Umbilical cord (tissue), 2 donors: ENCODE data around the gene HPSE. TPM values are rescaled to one million over a fixed set of nuclear protein-coding genes. Genes with fewer than 3 reads are reported as not detected.

Experiments used
- DNase-seq: peaks from one replicate; pipeline ENCODE4 v3.0.0-alpha.2; 2015; ENCODE audit warnings: low spot score
- total RNA-seq: library from RNA; depleted of rRNA; stranded (reverse); fragments of >200 nt; gene quantifications from one replicate; pipeline ENCODE4 v1.2.3, GENCODE V29; 2014; ENCODE audit warnings: low replicate concordance; ENCODE audit not compliant: insufficient read depth

HPSE gene
- 2.9 TPM for total RNA-seq

DNA sequence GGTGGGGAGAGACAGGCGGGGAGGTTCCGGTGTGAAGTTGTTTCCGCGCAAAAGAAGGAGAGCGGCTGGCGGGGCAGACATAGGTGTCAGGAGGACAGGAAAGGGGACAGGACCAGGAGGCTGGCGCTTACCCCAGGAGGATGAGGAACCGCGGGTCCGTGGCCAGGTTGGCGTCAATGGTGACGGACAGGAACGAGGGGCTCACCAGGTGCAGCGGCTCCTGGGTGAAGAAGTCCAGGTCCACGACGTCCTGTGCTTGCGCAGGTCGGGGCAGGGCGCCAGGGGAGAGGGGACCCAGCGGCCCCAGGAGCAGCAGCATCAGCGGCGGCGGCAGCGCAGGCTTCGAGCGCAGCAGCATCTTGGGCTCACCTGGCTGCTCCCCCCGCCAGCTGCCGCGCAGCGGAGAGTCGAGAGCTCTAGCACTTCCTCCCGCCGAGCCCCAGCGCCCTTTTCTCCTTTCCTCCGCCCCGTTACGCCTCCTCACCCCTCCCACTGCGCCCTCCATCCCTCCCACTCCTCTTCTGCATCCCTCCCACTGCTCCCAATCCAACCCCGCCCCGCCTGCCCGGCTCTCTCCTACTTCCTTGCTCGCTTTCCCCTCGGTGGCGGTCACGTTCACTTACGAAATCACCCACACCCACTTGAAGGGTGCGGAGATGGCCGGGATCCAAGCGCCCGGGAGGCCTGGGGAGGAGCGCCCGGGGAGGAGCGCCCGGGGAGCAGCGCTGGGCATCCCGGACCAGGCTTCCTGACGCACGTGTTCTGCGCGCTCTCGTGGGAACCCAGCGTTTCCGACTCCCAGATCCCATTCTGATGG, at the start of gene HPSE:
TSS of gene HPSE (minus strand) at position 424 of the 817 bp plus-strand sequence. CDS start at position 358, 66 bp downstream.
- peak; percentile 84 for DNase-seq

DNA sequence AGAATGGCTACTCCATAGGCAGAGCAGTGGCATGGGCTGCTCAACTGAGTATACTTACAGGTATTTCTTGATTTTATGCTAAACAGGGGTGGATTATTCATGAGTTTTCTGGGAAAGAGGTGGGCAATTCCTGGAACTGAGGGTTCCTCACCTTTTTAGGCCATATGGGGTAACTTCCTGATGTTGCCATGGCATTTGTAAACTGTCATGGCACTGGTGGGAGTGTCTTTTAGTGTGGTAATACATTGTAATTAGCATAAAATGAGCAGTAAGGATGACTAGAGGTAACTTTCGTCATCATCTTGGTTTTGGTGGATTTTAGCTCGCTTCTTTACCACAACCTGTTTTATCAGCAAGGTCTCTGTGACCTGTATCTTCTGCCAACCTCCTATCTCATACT, 48.2 kb upstream of the HPSE start:
- DNase-seq: no peak

DNA sequence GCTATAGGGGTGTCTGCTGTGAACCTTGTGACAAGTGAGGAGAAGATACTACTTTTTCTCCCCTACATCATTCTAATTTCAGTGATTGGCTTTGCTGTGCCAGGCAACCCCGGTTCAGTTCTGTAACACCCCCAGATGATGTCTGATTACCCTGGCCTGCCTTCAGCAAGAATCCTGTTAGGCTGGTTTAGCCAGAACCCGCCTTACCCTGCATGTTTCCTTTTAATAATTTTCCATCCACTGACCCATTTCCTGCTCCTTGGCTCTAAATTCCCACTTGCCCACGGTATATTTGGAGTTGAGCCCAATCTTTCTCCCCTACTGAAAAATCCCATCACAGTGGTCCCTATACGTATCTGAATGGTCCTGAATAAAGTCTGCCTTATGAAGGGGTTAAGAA, 46.5 kb upstream of the HPSE start:
- DNase-seq: no peak

GRCh38 chr4:83378419-83378818, 43.8 kb upstream of the HPSE start:
- no peak for DNase-seq

DNA sequence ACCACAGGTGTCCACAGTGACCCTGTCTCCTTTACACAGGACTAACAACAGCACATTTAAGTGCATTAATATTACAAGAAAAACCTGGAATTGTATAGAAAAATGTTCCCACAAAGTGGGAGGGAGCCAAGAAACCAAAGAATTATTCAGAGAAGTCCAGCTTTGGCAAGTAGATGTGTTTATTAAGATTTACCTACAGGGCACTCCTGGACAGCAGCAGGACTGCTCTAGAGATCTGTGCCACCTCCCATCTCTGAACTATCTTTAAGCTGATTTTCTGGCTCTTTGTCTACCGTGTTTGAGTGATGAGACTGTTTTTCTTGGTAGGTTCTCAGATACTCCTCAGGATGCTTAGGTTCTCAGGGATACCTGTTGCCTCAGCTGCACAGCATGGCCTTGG, 38.3 kb upstream of the HPSE start:
- no peak for DNase-seq

DNA sequence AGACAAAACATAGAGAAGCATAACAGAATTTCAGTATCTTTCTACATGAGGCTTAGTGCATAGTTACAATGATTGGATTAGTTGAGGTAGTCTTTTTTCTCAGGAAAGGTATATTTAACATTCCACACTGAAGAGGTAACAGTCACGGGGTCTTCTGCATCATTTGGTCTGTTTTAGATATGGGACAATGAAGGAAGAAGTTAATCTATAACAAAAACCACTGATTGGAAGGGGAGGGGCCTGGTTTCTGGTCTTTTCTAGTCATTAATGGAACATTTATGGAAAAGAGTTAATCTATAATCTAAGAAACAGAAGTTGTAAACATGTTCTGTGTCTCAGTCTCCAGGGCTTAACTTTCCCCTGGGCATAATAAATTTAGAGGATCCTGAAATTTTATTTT, 37.3 kb upstream of the HPSE start:
- no peak for DNase-seq

DNA sequence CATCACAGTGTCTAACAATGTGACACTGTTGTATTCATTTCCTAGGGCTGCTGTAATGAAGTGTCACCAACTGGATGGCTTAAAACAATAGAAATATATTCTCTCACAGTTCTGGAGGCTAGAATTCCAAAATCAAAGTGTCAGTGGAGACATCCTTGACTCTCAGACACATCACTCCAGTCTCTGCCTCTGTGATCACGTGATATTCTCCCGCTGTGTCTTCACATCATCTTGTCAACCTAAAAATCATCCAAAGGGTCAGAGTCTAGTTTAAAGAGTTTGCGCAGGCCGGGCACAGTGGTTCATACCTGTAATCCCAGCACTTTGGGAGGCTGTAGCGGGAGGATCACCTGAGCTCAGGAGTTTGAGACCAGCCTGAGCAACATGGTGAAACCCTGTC, 36.6 kb upstream of the HPSE start:
- DNase-seq: no peak

DNA sequence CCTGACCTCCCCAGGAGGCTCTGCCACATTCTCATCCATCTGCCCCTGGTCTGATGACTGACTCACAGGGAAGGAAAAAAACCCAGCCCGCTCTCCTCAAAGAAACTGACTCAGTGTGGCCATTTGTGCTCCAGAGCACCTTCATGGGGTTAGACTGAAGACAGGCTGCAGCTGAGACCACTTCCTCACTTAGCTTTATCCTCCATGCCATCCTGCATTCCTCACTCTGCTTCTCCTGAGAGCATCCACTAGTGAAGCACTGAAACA, 35.9 kb upstream of the HPSE start:
- DNase-seq: no peak

DNA sequence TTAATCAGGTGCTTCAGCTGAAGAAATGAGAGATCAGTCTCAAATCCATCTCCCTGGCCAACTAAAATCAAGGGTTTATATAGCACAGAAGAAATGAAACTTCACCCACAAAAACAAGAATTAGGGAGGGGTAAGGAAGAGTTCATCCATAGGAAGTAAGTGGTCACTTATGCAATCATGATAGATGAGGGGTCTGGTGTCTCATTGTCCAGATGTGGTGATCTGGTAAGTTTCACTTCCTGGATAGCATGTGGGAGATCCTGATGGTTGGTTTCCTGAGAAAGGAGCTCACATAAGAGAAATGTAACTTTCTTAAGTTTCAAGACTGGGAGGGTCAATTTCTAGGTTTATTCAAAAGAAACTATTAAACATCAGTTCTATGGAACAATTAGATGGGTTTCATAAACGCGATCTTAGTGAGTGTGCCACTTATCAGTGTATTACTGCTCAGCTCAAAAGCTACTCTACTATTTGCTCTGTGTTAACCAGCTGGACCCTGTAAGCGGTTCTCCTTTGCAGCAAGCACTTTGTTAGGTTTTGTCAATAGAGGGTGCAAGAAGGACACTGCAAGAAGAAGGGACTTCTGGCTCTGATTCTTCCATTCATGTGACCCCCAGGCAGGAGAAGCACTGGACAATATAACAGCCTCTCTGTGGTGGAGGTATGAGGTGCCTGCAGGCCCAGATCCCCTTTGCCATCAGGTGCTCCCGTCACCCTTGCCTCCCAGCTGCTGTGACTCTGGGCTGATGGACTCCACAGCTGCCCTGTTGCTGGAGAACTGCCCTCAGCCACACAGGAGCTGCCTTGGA, 35.4 kb upstream of the HPSE start:
- peak; percentile 35 for DNase-seq

- peak; percentile 24 for DNase-seq
These were observed 29.7 kb upstream of the HPSE start for GRCh38 chr4:83364312-83364711.

DNA sequence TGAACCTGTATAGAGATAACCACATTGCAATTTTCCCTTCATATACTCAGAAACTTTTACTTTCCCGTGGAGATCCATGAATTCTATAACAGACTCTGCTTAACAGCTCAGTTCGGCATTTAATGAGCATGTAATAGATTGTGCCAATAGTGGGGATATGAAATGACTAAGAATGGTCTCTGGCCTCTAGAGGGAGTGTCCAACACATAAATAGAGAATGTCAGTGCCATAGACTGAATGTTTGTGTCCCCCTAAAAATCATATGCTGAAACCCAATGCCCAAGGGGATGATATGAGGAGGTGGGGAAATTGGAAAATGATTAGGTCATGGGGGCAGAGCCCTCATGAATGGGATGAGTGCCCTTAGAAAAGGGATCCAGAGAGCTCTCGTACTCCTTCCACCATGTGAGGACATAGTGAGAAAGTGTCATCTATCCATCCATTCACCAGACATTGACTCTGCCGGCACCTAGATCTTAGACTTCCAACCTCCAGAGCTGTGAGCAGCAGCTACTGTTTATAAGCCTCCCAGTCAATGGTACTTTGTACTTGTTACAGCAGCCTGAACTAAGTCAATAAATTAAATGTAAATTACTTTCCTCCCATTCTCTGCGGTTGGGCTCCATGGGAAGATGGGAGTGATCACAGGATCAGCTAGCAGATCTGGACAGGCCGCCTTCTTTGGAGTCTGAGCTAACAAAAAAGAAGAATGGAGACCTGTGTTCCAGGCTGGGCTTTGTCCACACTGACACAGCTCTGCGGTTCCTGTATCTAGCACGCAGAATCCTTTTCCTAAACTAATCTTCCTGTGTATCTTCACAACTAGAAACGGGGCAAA, 28.1 kb upstream of the HPSE start:
- peak; percentile 14 for DNase-seq

GRCh38 chr4:83361416-83362103, 26.9 kb upstream of the HPSE start:
- no peak for DNase-seq

DNA sequence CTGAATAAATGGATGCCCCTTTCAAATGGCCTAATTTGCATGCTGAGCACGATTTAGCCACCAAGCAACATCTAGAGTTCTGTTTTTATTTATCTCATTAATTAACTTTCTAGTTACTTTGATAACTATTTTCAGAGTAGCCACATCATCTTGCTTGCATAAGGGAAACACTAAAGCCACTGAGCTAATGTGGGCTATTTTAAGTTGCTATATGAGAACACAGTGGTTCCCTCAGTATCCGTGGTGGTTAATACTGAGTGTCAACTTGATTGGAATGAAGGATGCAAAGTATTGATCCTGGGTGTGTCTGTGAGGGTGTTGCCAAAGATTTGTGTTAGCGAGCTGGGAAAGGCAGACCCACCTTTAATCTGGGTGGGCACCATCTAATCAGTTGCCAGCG, 25.4 kb upstream of the HPSE start:
- DNase-seq: no peak

DNA sequence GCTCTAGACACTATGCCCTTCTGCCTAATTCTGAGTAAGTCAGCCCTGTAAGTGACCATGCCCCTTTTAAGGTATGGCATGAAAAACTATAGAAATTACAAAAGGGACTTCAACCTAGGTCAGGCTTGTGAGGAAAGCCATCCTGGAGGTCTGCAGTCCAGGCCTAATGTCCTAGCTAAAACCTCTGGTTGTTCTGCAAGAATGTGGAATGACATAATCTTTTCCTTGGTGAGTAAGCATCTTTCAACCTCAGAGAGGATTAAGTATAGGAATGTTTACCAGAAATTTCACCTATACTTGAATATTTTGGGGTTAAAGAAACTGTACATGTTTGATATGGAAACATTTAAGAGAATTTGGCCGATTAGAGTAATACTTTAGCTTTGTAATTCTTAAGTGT, 23.8 kb upstream of the HPSE start:
- peak; percentile 35 for DNase-seq

DNA sequence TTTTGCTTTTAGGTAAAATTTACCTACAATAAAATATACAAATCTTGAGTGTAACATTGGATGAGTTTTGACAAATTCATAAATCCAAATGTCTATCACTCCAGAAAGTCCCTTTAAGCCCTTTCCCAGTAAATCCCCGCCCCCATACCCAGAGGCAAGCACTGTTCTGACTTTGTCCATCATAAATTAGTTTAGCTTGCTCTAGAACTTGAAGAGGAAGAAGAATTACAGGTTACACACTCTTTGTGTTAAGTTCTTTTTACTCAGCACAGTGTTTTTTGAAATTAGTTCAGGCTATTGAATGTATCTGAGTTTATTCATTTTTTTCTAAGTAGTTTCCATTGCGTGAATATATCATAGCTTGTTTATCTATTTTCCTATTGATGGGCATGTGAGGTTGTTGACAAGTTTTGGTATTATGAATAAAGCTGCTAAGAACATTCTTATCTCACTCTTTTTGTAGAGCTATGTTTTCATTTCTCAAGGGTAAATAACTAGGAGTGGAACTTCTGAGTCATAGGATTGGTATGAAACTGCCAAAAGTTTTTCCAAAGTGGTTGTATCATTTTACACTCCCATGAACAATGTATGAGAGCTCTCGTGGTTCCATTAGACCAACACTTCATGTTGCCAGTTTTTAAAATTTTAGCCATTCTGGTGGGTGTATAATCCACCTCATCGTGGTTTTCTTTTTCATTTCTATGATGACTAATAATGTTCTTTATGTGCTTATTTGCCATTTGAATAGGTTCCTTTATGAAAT, 22.4 kb upstream of the HPSE start:
- peak; percentile 64 for DNase-seq

DNA sequence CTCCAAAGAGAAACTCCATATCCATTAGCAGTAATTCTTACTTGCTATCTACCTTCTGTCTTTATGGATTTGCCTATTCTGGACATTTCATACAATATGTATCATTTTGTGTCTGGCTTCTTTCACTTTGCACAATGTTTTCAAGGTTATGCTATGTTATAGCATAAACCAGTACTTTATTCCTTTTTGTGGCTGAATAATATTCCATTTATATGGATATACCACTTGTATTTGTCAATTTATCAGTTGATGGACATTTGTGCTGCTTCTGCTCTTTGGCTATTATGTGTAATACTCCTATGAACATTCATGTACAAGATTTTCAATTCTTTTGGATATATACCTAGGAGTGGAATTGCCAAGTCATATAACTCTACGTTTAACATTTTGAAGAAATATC, 18.9 kb upstream of the HPSE start:
- no peak for DNase-seq

- no peak for DNase-seq
These were observed 13.4 kb upstream of the HPSE start for GRCh38 chr4:83348074-83348473.

DNA sequence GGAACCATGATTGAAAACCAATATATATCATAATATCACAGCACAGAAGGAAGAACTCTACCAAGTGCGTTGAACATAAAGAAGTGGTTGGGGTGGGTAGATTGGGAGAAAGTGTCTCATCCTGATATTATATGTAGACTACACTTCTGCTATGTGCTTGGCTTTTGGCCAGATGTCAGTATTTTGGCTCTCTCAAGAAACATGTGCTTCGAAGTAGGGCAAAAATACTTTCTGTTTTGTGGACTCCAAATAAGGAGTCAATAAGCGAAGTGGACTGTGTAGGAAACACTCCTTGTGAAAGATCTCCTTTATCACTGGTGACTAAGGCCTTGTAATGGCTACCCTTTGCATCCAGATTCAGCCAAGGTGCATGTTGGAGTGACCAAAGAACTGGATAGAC, 7.8 kb upstream of the HPSE start:
- DNase-seq: no peak

DNA sequence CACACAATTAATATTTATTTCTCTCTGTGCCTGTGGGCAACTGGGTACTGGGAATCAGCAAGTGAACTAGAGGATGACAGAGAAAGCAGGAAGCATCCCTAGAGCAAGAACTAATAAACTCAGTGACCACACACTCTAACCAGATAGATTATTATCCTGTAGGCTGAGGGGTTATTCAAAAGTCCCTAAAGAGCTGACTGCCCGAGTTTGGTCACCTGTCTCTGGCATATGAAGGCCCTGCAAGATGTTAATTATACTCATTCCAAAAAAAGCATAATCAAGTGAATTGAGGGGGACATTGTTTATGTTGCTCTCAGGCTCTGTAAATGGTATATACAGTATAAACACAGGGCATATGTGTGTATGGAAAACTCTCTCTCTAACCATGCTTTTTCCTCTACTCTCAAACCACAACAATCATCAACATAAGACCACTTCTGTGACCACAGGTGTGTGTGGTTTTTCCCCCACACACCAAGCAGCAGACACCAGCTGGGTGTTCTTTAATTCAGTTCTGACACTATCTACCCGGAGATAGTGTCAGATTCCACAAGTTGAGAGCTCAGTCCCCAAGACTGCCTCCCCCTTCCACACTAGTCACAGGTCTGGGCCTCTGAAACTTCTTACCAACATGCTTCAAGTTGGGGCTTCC, 6.2 kb upstream of the HPSE start:
- no peak for DNase-seq

DNA sequence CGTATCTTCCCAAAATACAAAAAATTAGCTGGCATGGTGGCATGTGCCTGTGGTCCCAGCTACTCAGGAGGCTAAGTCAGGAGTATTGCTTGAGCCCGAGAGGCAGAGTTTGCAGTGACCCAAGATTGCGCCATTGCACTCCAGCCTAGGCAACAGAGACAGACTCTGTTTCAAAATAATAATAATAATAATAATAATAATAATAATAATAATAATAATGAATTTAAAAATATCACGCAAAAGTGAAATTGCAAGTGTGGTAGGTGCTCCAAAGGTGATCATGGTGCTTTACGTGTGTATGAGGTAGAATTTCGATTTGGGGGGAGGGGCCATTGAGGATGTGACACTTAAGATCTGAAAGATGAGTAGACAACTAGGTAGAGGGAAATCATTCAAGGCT, 4.9 kb upstream of the HPSE start:
- no peak for DNase-seq
